Posterior vena cava (tissue), 2 donors: ENCODE data around the gene ILF3. TPM values are rescaled to one million over a fixed set of nuclear protein-coding genes. Genes with fewer than 3 reads are reported as not detected.
"Not testable (repeated sequence)": the region's sequence is repeated elsewhere in the genome, so short reads cannot be mapped to it uniquely, and the experiment has no call there.

Experiments used
- DNase-seq: peaks from one replicate; pipeline ENCODE4 v3.0.0-alpha.2; 2020; ENCODE audit warnings: low spot score
- intact Hi-C, 2 donors: fragments of 100-400 bp; cut with DNase I; formaldehyde crosslinking; loops; one replicate each; pipeline versions ENCODE4 v1.14.1 to v1.14.2; 2022 to 2023
- total RNA-seq, 2 donors: library from RNA; stranded (reverse); fragmentation: NEBNext Ultra II Directional; extraction: Animal tissue kit (Norgen Biotek cat#: 25700); gene quantifications; one replicate each; pipeline ENCODE4 v1.2.1, GENCODE V29; 2021
- donor health status: DM: yes; HTN: yes; CAD: no.
- donor health status: DM: yes; HTN: yes; CAD: no.

ILF3 gene
- total RNA-seq, 2 donors from 2014 or later: 139 to 154 TPM

DNA sequence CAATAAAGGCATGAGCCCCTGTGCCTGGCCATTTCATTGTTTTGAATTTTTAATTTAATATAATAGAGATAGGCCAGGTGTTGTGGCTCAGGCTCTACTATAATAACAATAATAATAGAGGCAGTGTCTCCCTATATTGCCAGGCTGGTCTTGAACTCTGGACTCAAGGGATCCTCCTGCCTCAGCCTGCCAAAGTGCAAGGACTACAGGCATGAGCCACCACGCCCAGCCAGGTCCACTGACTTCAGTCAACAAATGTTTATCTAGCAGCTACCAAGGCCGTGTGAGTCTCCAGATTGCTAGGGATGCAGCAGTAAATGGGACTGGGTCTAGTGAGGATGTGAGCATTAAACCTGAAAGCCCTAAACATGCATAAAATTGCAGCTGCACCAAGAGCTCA, 13.8 kb upstream of the ILF3 start:
- DNase-seq: no peak
- intact Hi-C loops: no loop called here

DNA sequence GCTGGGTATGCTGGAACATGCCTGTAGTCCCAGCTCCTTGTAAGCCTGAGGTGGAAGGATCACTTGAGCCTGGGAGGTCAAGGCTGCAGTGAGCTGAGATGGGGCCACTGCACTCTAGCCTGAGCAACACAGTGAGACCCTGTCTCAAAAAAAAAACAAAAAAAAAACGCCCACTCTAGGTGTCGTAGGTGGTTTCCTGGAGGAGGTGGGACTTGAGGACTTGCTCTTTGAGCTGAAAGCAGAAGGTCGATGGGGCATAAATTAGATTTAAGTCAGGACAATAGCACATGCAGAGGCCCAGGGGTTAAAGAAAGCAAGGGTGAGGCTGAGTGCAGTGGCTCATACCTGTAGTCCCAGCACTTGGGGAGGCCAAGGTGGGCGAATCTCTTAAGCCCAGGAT, 12.9 kb upstream of the ILF3 start:
- intact Hi-C loops: no loop called here
- DNase-seq: no peak

DNA sequence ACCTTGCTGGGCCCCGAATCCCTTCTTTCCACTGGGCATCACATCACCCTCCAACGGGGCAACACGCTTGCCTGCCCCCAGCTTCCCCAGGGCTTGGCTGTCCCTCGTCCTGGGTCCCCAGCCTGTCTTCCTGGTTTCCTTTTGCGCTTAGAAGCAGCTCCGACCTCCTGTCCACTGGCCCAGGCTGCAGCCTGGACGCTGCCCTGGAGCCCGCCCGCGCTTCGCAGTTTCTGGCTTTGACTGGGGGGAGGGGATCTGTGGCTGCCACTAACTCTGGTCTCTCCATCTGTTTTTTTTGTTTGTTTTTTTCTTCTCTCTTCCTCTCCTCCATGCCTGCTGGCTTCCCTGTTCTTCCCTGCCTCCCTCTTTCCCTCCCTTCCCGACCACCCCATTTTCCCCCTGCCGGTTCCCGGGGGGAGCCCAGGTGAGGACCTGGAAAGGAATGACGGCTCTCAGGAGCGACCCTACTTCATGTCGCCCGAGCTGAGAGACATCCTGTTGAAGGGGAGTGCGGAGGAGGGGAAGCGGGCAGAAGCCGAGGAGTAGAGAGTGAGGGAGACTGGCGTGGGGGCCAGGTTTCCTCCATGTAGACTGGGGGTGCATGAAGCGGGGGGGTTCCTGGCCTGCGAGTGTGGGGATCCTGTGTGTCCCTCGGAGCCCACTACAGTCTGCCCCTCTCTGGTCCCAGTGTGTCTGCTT, 11.5 kb upstream of the ILF3 start:
- peak; percentile 77 for DNase-seq
- intact Hi-C loops: loop anchor here in 1 of 2 donors (2.0 kb wide), 1 partner anchor 60 kb away; no protein-coding TSS in a partner anchor

DNA sequence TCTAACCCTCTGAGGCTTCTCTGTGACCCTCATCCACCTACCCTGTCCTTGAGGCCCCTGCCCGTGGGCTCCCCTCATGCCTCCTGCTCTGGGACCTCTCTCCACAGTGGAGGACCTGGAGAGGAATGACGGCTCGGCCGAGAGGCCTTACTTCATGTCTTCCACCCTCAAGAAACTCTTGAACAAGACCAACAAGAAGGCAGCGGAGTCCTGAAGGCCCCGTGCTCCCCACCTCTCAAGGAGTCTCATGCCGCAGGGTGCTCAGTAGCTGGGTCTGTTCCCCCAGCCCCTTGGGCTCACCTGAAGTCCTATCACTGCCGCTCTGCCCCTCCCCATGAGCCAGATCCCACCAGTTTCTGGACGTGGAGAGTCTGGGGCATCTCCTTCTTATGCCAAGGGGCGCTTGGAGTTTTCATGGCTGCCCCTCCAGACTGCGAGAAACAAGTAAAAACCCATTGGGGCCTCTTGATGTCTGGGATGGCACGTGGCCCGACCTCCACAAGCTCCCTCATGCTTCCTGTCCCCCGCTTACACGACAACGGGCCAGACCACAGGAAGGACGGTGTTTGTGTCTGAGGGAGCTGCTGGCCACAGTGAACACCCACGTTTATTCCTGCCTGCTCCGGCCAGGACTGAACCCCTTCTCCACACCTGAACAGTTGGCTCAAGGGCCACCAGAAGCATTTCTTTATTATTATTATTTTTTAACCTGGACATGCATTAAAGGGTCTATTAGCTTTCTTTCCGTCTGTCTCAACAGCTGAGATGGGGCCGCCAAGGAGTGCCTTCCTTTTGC, 10.8 kb upstream of the ILF3 start:
- intact Hi-C loops: loop anchor here in 1 of 2 donors (2.0 kb wide), 1 partner anchor 61 kb away; no protein-coding TSS in a partner anchor
- DNase-seq: peak; percentile 55

DNA sequence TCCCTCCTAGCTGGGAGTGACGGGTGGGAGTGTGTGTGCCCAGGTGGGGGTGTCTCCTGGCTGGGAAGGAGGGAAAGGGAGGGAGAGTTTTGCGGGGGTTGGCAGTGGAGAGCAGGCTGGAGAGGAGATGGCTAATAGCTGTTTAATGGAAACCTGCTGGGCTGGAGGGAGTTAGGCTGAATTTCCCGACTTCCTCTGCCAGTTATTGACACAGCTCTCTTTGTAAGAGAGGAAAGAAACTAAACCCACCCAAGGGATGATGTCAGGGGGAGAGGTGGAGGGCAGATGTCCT, 10.2 kb upstream of the ILF3 start:
- no peak for DNase-seq

DNA sequence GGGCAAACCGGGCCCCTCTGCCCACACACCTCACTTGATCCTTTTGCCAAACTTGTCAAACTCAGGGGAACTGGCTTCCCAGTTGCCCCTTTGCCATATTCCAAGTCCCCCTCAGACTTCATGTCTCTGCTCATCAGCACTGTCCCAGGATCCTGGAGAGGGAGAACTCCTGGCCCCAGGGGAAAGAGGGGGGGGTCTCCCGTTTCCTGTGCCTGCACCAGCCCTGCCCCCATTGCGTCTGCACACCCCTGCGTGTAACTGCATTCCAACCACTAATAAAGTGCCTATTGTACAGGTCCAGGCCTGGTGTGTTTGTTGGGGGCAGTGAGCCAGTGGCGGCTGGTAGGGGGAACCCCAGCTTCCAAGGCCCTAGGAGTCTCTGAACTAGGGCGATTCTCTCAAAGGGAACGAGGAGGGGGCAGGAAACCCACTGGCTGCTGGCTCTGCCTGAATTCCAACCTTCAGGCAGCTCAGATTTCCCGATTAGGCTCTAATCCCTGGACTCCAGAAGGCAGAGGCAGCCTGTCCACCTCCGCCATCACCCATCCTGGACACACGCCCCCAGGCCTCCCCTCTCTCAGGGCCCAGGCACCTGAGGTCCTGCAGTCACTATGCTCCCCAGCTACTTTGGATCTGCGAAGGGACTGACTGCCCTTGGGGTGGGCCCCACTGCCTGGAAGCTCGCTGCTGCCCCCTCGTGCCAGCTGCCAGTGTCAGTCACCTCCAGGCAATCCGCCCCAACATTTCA, 9.7 kb upstream of the ILF3 start:
- intact Hi-C loops: loop anchor here in 1 of 2 donors (2.0 kb wide), 1 partner anchor 66 kb away; no protein-coding TSS in a partner anchor
- peak; percentile 95 for DNase-seq

More for the DNA sequence above, 10.2 kb upstream of the ILF3 start:
- intact Hi-C loops: loop anchor here (2.0 kb wide), 2 partner anchors 61 to 65 kb away; no protein-coding TSS in a partner anchor

DNA sequence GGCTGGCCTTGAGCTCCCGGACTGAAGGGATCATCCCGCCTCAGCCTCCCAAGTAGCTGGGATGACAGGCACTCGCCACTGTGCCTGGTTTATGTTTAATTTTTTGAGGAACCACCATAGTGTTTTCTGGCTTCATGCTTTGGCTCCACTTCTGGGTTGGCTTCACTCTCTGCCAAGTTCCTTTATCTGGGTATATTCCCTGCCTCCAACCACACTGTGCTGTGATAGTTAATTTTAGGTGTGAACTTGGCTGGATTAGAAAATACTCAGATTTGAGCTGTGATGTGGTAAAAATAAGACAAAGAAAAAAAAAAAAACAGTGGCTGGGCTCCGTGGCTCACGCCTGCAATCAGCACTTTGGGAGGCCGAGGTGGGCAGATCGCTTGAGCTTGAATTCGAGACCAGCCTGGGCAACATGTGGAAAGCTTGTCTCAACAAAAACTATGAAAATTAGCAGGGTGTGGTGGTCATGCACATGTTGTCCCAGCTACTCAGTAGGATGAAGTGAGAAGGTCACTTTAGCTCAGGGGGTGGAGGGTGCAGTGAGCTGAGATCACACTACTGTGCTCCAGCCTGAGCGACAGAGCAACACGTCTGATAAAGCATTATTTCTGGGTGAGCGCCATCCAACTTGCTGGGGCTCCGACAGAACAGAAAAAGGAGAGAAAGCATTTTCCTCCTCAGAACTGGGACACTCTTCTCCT, 7.5 kb upstream of the ILF3 start:
- intact Hi-C loops: no loop called here
- DNase-seq: no peak

DNA sequence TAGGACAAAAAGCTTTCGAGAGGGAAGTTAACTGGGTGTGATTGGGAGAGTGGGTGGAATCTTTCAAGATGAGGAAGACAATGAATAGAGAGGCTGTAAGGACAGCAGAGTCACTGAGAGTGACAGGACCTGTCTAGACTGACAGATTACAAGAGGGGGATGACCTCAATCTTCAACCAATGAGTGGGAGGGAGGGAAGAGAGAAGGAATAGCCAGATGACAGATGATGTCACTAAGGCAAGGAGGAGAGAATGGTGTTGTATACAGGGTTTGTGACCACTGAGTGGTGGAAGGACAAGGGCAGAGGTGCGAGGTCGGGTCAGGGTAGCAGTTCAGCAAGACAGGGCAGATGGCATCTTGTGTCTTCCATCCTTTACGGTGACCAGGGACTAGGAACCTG, 5.8 kb upstream of the ILF3 start:
- intact Hi-C loops: no loop called here
- DNase-seq: no peak

DNA sequence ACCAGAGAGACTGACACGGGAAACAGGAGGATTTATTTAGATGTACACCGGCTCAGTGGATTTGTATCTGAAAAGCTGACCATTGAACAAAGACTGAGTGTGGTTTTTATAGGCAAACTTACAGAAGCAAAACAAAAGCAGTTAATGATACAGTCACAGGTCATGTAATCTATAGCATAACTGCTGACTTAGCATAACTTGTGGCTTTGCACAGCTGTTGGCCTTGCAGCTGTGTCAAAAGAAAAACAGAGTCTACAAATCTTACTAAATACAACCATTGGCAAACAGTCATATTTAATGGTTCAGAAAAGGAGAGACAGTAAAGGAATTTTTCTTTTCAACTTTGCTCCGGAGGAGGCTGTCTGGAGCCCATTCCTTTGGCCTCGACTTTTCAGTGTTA, 2.3 kb upstream of the ILF3 start:
- no peak for DNase-seq
- intact Hi-C loops: no loop called here

DNA sequence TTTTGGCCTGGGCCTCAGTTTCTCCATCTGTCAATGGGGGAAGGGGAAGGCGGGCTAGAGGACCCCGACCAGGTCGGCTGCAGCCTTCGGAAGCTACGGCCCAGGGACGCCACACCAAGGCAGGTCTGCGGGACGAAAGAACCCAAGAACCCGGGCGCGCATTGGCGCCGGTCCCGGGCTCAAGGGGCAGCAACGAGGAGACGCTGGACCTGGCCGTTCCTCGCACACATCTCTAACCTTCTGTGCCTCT, 739 bp upstream of the ILF3 start:
- intact Hi-C loops: no loop called here
- no peak for DNase-seq

DNA sequence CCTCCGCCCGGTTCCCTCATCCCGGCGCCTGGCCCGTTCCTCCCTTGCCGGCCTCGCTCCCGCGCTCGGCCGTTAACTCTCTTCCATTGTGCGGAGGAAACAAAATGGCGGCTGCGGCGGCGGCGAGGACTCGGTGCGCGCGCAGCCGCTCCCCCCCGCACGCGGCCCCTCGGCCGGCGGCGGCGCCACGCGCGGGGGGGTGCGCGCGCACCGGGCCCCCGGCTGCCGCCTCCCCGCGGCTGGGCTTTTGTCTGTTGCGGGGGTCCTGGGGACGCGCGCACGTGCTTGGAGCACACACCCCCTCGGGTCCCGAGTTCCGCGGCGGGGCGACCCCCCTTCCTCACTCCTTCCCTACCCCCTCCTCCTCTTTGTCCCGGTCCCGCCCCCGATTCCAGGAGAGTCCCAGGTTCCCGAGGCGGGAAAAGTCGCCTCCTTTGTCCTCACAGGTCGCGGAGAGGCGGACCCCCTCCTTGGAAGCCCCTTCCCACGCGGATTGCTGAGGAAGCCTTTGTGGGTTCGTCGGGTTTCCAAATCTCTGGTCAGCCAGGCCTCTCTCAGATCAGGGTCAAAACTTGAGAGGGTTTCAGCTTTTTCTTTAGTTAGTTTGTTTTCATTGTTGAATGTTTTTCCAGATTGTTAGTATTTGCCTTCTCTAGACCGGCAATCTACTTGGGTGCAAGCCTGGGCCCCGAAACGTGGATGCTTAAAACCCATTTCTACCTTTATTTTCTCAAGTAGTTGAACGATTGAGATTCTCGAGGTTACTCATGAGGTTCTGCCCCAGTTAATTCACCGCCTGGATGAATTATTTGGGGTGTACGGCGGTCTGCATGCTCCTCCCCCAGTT, 687 bp downstream of the ILF3 start:
- peak; percentile 84 for DNase-seq
- intact Hi-C loops: no loop called here

DNA sequence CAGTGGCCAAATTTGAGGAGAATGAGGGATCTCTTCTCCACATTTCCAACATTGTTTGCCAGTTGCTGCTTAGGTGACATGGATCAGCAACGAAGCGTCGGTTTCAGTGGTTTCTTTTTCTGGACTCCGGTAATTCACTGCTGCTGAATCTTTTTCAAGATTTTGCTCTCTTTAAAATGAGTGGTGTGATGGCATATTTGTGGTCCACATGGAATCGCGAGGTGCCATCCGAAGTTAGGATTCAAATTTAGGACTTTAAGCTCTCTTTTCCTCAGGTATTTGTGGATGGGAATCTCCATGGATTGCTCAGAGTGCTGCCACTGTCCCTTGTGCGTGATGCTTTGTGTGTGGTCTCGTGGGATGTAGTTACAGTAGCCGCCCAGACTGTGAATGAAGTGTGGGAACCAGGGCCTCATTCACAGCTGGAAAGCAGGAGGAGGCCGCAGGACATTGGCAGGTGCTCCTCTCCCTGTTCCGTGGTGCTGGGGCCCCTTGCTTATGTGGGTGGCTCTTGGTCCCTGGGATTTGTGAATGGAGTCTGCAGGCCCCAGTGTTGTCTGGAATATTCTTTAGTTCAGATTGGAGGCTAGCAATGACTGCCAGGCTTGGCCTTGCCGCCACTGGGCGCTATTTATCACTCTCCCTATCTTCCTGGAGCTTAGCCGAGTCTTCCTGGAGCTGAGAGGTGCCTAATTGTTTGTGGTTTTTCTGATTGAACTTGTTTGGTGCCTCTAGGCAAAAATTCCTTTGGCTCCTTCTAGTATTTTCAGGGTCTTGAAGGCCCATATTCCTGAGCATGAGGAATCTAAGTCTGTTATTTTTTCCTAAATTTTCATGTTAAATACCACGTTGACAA, 1.5 kb downstream of the ILF3 start:
- DNase-seq: no peak
- intact Hi-C loops: no loop called here

DNA sequence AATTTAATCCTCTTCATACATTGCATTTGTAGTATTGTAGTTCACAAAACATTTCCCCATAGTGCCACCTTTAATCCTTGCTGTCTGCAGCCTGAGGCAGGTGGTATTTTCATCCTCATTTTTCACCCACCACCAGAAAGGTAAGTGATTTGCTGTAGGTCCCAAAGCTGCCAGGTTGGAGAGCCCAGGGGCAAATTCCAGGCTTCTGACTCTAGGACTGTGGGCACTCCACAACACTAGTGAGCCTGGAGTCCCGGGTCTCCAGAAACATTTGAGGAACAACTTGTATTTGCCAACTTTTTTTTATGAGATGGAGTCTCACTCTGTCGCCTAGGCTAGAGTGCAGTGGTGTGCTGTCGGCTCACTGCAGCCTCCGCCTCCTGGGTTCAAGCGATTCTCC, 6.2 kb downstream of the ILF3 start:
- intact Hi-C loops: loop anchor here in 1 of 2 donors (5.0 kb wide), 1 partner anchor 763 kb away; no protein-coding TSS in a partner anchor
- no peak for DNase-seq

DNA sequence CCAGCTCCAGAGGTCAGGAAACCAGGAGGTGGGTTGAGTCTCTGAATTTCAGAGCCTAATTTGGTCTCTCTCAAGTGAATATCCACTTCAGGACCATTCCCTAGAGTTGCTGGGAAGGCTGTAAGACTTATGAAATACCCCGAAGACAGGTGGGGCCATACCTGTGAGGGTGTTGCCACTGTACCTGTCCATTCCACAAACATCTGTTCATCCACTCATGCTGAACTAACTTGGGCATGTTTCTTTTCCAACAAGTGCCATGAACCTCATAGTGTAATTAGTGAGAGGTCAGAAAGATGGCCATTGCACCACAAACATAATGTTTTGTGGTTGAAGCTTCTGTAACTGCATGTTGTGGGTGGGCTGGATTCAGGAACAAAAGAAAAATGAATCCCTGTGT, 7.8 kb downstream of the ILF3 start:
- intact Hi-C loops: loop anchor here in 1 of 2 donors (5.0 kb wide), 1 partner anchor 765 kb away; no protein-coding TSS in a partner anchor

DNA sequence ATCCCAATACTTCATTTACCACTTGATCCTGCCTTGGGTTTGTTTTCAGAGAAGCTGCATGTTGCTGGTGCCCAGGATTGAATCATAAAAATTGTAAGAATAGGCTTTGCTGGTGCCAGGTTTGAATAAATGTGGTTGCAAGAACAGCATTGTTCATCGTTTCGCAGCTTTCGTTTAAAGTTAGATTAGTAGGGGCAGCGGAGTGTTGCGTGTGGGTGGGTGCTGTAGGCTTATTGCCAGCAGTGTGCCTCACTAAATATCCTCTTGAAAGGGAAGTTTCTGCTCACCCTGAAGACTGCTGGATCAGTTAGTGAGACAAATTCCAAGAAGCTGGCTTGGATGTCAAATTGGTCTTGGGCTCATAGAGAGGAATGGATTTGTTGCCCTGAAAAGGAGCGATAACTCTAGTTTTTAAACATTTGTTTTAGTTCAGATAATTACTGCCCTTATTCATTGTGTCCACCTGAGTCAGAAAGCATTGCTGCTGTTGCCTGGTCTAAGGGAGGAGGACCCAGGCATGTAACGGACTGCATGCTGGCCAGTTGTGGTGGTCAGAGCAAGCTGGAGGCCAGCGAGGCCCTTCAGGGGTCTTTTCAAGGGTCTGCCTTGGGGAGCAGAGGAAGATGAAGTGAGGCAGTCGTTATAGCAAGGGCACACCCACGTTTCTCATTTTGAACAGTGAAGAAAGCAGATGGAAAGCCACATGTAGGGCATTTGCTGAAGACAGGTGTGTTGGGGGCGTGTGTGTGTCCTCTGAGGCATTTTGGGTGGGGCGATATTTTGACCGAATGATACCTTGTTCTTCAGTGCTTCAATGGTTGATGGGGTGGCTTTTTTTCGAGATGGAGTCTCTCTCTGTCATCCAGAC, 8.5 kb downstream of the ILF3 start:
- DNase-seq: no peak
- intact Hi-C loops: loop anchor here in 1 of 2 donors (5.0 kb wide), 1 partner anchor 765 kb away; no protein-coding TSS in a partner anchor

More for the DNA sequence above, 7.8 kb downstream of the ILF3 start:
- no peak for DNase-seq

DNA sequence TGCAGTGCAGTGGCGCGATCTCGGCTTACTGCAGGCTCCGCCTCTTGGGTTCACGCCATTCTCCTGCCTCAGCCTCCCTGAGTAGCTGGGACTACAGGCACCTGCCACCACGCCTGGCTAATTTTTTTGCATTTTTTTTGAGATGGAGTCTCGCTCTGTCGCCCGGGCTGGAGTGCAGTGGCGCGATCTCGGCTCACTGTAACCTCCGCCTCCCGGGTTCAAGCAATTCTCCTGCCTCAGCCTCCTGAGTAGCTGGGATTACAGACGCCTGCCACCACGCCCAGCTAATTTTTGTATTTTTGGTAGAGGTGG, 9.1 kb downstream of the ILF3 start:
- intact Hi-C loops: loop anchor here in 1 of 2 donors (5.0 kb wide), 1 partner anchor 766 kb away; no protein-coding TSS in a partner anchor
- DNase-seq: not testable (repeated sequence)

DNA sequence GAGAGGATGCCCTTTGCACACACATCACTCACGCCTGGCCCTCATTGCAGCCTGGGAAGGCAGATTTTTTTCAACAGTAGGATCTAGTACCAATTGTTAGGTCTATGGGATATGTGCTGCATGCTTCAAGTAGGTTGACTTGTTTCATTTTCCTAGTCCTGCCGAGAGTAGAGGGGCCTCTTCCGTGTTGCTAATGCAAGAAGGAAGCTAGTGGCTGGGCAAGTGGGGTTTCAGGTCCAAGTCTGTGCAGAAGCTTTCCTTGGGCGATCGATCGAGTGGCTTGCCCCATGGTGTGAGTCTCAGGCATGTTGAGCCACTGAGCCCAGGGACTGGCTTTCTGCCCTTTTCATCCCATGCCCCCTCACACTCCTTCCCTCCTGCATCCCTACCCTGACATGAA, 13.7 kb downstream of the ILF3 start:
- intact Hi-C loops: no loop called here
- DNase-seq: no peak
